PFSK-1 (cell line): ENCODE data around the gene ACTL7A.

Experiments
- FOXP2 ChIP-seq: optimal IDR thresholded peaks from 2 replicates; pipeline ENCODE3; 2011; ENCODE audit warnings: borderline replicate concordance, control low read depth, inconsistent platforms; ENCODE audit not compliant: insufficient read depth; ENCODE audit errors: extremely low read length, extremely low read depth
- POLR2AphosphoS5 ChIP-seq: IDR thresholded peaks from 2 replicates; pipeline ENCODE4 v1.6.1; 2012; ENCODE audit warnings: low read depth, mild to moderate bottlenecking, control low read depth, low read length, moderate library complexity
- SIN3A ChIP-seq: IDR thresholded peaks from 2 replicates; pipeline ENCODE4 v1.6.1; 2012; ENCODE audit warnings: mild to moderate bottlenecking, low read length, moderate library complexity, borderline replicate concordance; ENCODE audit not compliant: insufficient read depth
- TAF1 ChIP-seq: IDR thresholded peaks from 2 replicates; pipeline ENCODE4 v1.6.1; 2012; ENCODE audit warnings: low read length, control low read depth, borderline replicate concordance; ENCODE audit not compliant: insufficient read depth
- TF ChIP-seq, protein P1 (sequence below), 2 experiments: IDR thresholded peaks; 2 replicates each; pipeline versions ENCODE4 v1.6.1 to v1.8.0; 2011 to 2012; ENCODE audit warnings: low read depth in 2 of 2, low read length in 2 of 2, control low read depth in 1 of 2, inconsistent platforms in 1 of 2, mild to moderate bottlenecking in 1 of 2, moderate library complexity in 1 of 2; ENCODE audit not compliant: insufficient read depth in 1 of 2

ACTL7A gene

DNA sequence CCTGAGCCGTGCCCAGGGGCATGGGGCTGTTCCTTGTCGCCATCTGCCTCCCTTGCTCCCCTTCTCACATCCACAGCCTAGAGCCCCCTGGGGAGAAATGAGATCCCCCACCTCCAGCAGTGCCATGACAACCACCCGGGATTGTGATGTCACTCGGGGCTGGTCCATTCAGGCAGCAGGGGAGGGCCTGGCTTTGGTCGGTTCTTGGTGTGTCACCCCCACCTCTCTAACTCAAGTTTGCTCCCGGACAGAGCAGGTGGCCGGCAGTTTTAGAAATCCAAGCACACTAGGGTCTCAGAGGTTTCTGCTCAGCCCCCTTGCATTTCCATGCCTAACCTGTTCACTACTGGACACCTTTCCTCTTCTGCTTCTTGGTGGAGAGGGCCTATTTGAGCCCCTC is 6.2 kb upstream of the ACTL7A start, which contains the start of gene ACTL7B:
TSS of gene ACTL7B (minus strand) at position 99 of the 400 bp plus-strand sequence. CDS start at position 43, 56 bp downstream.
- TF ChIP-seq, protein P1, sequence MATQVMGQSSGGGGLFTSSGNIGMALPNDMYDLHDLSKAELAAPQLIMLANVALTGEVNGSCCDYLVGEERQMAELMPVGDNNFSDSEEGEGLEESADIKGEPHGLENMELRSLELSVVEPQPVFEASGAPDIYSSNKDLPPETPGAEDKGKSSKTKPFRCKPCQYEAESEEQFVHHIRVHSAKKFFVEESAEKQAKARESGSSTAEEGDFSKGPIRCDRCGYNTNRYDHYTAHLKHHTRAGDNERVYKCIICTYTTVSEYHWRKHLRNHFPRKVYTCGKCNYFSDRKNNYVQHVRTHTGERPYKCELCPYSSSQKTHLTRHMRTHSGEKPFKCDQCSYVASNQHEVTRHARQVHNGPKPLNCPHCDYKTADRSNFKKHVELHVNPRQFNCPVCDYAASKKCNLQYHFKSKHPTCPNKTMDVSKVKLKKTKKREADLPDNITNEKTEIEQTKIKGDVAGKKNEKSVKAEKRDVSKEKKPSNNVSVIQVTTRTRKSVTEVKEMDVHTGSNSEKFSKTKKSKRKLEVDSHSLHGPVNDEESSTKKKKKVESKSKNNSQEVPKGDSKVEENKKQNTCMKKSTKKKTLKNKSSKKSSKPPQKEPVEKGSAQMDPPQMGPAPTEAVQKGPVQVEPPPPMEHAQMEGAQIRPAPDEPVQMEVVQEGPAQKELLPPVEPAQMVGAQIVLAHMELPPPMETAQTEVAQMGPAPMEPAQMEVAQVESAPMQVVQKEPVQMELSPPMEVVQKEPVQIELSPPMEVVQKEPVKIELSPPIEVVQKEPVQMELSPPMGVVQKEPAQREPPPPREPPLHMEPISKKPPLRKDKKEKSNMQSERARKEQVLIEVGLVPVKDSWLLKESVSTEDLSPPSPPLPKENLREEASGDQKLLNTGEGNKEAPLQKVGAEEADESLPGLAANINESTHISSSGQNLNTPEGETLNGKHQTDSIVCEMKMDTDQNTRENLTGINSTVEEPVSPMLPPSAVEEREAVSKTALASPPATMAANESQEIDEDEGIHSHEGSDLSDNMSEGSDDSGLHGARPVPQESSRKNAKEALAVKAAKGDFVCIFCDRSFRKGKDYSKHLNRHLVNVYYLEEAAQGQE (IDR thresholded peaks at IDR 0.05; ENCODE audit: insufficient read depth in 1 of 2, low read depth in 2 of 2, low read length in 2 of 2), result no peak
- TF ChIP-seq TAF1, result no peak
- TF ChIP-seq SIN3A, result no peak
- TF ChIP-seq POLR2AphosphoS5, result no peak
- no peak for TF ChIP-seq FOXP2

DNA sequence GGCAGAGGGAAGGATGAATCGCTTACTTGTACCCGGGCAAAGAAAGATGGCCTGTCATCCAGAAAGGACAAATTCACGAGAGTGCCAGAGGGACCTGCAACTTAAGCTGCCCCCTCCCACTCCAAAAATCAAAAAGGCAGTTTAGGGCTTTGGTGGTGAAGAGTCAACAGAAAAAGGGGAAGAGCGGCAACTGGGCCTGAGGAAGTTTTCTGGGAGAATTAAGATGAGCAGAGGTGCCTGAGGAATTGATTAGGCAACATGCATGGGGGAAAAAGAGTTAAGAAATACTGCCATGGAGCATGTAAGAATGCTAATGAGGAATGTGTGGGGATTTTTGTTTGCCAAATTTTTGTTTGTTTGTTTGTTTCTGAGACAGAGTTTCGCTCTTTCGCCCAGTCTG is 4.5 kb upstream of the ACTL7A start:
- no peak for TF ChIP-seq POLR2AphosphoS5
- TF ChIP-seq, protein P1 (IDR thresholded peaks at IDR 0.05; ENCODE audit: insufficient read depth in 1 of 2, low read depth in 2 of 2, low read length in 2 of 2), result no peak
- no peak for TF ChIP-seq FOXP2
- TF ChIP-seq SIN3A, result no peak
- no peak for TF ChIP-seq TAF1

DNA sequence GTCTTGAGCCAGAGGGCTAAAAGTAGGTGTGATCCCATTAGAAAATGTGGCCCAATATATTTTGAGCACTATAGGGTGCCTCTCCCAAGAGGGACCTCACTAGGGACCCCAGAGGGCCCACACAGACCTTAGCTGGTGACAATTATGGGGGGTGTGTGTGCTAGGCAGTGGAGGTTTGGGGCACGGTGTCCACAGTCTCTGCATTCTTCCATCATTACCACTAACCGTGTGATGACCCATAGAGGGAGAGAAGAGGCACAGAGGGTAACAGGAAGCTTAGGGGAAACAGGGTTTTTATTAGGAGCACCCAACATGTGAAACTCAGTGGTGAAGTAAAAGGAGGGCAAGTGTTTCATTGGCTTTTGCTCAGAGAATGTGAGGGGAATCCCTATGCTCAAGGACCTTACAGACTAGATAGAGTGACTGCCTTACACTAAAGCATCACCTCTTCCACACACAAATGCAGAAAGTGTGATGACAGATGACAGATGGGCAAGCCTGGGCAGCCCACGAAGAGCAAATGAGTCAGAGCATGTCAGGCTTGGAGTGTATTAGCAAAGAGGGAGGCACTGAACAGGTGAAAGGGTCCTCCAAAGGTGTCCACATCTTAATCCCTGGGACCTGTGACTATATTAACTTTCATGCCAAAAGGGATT is 2.5 kb upstream of the ACTL7A start:
- TF ChIP-seq POLR2AphosphoS5 (no peak), TAF1 (no peak)
- TF ChIP-seq, protein P1 (IDR thresholded peaks at IDR 0.05; ENCODE audit: insufficient read depth in 1 of 2, low read depth in 2 of 2, low read length in 2 of 2), result no peak

DNA sequence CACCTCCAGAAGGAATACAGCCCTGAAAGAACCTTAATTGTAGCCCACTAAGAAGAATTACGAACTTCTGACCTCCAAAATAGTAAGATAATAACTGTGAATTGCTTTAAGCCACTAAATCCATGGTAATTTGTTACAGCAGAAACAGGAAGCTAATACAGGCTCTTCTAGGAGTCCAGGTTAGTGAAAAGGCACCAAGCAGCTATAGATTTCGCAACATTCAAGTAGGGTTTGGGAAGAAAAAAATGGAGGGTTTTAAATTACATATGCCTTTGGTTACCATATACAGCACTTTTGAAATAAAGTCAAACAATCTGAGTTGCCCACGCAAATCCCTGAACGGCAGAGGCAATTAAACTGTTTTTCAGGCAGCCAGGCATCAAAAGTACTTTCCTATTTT is 1.7 kb upstream of the ACTL7A start:
- TF ChIP-seq POLR2AphosphoS5 (no peak), SIN3A (no peak), FOXP2 (no peak), TAF1 (no peak)
- TF ChIP-seq, protein P1 (IDR thresholded peaks at IDR 0.05; ENCODE audit: insufficient read depth in 1 of 2, low read depth in 2 of 2, low read length in 2 of 2), result no peak

DNA sequence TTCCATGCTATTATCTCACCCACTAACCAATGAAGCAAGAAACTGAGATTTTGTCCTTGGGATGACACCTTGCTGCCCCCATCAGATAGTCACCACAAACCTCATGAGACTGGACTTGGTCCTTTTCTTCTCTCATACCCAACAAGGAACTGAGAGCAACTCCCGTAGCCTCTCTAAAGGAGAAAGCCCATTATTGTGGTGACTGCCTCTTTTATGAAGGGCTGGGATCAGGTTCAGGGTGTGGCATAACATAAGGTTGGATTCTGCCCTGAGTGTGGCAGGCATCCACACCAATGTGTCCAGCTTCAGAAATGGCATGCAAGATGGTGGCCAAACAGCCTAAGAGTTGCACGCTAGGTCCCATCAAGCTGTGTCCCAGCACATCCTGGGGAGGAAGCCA is 1.3 kb upstream of the ACTL7A start:
- TF ChIP-seq, protein P1 (IDR thresholded peaks at IDR 0.05; ENCODE audit: insufficient read depth in 1 of 2, low read depth in 2 of 2, low read length in 2 of 2), result no peak
- TF ChIP-seq TAF1 (no peak), FOXP2 (no peak), SIN3A (no peak), POLR2AphosphoS5 (no peak)
